CD4-positive, alpha-beta T cell treated with Interleukin-4 for 4 hours (primary cell): Measurements from ENCODE around the gene ZFP36L1.

Experiments
- DNase-seq: peaks from one replicate; pipeline ENCODE4 v3.0.0-alpha.2; 2020

ZFP36L1 gene

DNA sequence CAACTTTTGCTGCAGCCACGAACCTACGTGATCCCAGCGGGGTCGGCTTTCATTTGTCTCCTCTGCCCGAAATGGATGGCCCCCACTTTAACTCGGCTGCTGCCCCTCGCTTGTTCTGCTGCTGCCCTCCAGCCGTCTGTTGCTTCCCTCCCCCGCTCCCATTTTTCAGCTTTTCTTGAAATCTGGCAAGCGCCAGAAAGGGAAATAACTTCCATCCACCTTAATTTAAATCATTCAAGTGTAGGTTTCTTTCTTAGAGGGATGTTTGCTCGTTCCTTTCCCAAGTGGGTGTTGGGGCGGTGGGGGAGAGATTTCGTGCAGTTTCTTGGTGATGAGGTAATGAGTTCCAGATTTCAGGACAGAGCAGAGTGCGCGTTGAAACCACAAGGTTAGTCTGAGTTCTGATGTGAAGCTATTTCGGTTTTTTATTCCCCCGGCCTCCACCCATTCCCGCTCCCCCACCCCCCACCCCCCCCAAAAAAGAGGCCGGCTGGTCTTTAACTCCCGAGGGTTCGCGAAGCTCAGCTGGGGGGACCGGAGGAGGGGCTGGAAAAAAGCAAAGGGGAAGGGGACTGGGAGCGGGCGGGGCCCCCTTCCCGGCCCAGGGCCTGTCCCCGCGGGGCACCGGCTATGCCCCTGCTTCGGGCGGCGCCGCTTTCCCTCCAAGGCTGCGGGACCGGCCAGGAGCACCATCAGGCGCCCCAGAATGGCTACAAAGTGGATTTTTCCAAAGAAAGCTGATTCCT lies 2.2 kb upstream of the ZFP36L1 start:
- DNase-seq: peak; percentile 53

DNA sequence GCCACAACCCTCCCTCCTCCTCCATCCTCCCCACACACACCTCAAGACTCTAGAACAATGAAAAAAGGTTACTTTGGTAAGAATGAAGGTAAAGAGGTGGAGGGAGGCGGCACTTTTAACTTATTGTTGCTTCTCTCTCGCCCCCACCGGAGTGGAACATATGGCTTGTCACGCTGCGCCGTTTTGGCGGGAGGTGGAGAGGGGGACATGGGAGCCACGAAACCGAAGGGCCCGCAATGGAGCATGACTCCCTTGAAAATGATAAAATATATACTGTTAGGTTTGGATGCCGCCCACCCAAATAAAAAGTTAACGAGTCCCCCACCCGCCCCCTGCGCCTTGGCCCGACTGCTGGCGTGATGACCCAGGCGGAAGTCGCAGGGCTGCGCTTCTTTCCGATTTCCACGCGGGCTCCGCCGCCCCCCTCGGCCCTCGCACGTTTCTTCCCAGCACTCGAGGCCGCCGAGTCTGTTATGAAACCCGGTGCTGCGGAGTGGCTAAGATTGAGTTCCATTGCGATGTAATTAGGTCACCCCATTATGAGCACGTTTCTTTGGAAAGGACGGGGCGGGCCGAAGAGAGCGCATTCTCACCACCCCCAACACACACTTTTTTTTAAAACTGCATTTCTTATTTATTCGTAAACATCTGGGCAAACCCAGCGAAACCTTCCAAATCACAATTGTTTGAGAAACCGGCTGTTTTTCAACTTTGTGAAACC lies 1.4 kb upstream of the ZFP36L1 start:
- DNase-seq: peak; percentile 94

GRCh38 chr14:68793734-68794129 lies 865 bp upstream of the ZFP36L1 start:
- DNase-seq: no peak

DNA sequence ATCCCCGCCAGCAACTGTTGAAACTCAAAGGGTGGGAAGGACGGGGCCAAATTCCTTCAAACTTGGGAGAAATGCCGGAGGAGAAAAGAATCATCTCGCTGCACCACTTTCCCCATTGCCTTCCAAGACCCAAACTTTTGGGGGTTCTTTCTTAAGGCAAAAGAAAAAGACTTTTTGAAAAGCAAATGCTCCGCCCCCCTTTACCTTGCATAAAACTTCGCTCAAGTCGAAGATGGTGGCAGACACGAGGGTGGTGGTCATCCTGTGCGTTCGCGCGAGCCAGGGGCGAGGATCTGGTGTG lies 239 bp downstream of the ZFP36L1 start:
- DNase-seq: no peak

DNA sequence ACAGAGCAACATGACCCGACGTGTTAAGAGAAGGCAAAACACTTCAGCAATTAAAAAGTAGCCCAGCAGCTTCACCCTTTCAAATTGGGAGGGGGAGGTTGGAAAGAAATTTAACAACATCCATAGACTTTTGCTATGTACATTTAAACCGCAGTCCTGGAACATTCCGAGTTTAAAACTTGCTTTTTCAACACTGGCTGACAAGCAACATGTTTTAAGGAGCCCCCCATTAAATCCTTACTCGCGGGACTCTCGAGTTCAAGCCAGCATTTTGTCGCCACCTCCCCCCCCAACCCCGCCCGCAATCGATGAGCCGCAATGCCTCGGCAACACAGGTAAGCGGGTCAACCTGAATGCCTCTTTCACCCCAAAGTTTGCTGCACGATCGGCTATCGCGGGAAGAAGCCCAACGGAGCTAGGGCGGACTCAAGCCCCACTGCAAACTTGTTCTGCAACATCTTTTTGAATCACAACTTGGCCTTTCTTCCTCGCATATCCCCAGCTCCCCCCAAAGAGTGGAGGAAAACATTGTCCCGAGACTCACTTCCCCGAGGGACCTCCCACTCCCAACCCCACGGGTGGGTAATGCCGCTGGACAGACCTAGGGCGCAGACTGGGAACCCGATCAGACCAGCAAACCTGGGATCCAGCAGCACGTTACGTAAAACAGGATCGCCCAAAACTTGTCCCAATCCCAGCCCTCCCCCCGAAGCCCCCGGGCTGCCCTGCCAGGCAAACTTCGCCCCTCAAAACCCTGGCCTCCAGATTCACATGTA lies 777 bp downstream of the ZFP36L1 start:
- DNase-seq: no peak

- DNase-seq: no peak
Observed at GRCh38 chr14:68791078-68791901, 1.6 kb downstream of the ZFP36L1 start.

DNA sequence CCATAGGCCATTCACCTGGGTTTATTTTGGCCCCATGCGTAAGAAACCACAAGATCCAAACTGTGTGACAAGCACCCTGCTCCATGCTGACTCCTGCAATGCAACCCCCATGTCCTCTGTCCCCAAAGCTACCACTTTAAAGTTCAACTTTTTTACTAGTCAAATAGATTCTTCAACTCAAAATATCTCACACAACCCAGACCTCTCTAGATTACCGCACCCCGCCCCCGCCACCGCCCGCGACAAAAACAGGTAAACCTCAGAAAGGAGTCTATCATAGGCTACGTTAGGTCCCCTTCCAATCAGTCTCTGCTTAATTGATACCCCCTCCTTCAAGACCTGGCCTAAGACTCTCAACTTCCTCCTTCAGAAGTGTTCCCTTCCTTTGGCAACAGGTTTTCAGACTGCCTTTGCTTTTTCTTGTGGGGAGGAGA lies 2.2 kb downstream of the ZFP36L1 start:
- peak; percentile 69 for DNase-seq

- no peak for DNase-seq
Observed at GRCh38 chr14:68789821-68790643, 2.8 kb downstream of the ZFP36L1 start.

DNA sequence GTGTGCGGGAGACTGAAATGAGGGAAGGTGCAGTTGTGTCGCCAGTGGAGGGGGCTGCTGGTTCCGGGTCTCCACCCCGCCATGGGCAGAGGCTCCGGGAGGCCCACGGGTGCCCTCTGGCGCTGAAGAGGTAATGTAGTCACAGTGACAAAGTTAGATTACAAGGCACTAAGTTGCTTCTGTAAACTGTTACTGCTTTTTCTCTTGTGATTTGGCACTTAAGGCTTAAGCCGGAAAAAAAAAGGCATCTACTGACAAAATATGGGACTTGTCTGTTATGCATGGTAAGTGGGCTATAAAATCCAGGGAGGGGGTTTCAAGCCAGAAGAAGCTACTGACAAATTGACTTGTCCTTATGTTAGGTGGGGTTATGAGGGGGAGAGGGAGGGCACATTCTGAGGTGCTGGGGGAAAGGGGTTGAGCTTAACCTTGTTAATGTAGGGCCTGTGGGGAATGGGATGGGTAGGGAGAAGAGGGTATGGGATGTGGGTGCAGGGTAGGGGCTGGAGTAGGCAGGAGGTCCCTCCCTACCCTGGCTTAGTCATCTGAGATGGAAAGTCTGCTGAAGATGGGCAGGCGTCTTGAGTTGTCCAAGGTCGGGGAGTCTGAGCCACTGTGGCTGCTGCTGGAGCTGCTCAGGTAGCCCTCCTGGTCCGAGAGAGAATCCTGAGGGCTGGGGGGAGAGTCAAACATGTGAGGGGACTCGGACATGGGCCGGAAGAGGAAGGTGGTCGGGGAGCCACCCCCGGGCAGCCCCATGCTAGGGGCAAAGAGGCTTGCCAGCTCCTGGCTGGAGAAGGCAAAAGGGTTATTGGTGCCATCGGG lies 3.7 kb downstream of the ZFP36L1 start:
- DNase-seq: peak; percentile 89

- no peak for DNase-seq
Observed at GRCh38 chr14:68788275-68788995, 4.4 kb downstream of the ZFP36L1 start.

DNA sequence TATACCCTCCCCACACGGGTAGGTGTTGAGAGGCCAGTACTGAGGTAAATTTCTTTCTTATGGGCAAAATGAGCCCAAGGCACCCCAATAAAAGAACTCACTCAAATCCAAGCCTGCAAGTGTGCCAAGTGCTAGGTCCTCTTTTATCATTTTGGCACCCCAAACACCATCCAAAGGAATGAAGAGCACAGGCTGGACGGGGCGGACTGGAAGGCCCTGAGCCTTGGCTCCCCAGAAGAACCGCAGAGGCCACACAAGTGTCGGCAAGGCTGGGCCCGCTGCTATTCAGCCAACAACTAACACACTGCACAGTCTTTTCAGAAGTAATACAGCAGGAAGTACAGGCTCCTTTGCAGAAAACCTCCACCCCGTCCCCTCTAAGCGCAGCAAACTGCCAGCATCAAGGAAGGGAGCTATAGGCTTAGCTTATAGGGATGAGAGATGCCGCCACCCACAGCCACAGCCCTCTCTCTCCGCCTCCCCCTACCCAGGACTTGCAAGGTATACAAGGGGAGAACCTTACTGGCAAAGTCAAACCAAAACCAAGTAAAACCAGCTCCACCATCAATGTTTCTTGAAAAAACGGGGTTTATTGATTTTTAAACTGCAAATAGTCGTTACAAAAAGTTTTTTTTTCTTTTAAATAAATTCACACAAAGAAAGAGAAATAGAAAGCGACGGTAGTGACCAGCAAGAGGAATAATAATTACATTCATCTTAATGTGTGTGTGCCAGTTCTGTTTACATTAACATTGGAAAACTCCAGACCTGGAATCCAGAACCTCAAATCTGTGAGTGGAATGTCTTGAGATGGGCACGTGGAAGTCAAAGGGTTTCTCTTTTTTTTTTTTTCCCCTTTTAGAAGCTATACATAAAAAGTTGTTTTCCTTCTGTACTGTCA lies 5.5 kb downstream of the ZFP36L1 start:
- DNase-seq: no peak

- no peak for DNase-seq
Observed at GRCh38 chr14:68786491-68787091, 6.3 kb downstream of the ZFP36L1 start.

GRCh38 chr14:68785534-68786490 lies 7.1 kb downstream of the ZFP36L1 start:
- DNase-seq: peak; percentile 65

DNA sequence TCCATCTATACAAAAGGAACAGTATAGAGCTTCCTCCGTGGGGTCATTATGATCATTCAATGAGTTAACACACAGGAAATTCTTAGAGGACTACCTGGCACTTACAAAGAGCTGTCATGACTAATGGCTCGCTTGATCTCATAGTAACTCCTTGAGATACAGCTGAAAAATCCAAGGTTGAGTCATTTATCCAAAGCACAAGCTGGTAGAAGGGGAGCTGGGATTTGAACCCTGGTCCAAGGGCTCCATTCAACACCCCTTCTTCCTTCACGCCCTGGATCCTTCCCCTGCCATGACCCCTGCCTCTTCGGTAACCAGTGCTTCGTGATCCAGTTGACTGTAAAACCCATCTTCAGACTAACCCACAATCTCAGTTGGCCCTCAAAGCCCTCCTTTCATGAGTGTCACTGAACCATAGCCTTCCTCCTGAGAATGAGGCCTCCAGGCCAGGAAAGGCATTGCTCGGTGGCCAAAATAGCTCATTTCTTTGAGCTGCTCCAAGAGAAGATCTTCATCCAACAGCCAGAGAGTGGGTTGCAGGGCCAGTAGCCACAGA lies 7.8 kb downstream of the ZFP36L1 start:
- DNase-seq: no peak

GRCh38 chr14:68784226-68784910 lies 8.5 kb downstream of the ZFP36L1 start:
- DNase-seq: no peak

GRCh38 chr14:68783408-68784225 lies 9.2 kb downstream of the ZFP36L1 start:
- no peak for DNase-seq
